Measurements from ENCODE around the gene PBX1. TPM values are rescaled to one million over a fixed set of nuclear protein-coding genes. Genes with fewer than 3 reads are reported as not detected.

PBX1 gene
- total RNA-seq, 4 donors from 2014 or later, result 25.8 to 31.0 (median 27.1) TPM

DNA sequence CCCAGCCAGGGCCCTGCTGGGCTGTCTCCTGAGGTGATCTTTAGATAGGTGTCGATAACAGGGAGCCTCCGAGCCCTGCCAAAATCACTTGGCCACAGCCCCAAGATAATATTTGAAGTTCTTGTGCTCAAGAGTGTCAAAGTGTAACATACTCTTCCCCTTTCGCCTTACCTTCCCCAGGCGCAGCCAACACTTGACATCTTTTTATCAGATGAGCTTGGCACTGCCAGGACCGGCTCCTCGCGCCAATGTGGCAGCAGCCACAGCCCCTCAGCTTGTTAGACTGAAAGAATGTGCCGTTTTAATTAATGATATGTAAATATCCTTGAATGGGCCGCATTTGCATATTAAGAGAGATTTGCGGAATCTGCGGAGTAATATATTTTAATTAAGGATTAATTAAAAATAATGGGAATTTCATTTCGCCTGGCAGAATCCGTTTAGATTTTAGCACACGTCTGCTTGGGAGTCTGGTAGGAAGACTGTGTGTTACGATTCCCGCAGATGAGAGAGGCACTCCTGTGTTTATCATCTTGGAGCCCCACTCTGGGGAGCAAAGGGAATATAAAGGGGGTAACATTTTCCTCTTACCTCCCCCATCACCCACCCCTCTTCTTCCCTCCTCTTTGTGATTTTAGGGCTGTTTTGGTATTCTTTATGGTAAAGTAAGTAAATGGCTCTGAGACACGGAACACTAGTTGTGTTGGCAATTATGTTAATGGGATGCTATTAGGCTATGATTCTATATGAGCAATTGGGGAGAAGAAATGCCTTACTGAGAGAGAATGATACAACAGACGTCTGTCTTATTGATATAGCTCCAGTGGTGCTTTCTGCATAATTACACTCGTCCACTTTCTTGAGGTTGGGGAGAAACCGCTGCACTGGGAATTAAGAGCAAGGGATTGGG lies 109.8 kb downstream of the PBX1 start:
- no peak overlapping the region for H3K4me3 ChIP-seq
- TF ChIP-seq POLR2A (IDR thresholded peaks at IDR 0.05) (no peak), CTCF (IDR thresholded peaks at IDR 0.05) (no peak), EP300 (IDR thresholded peaks at IDR 0.05) (no peak)
- no peak overlapping the region for H3K27ac ChIP-seq
- no peaks in the 10 kb centered on the region for H3K36me3 ChIP-seq
- DNase-seq (ENCODE audit: low spot score in 2 of 2), result no peak
- no peaks in the 10 kb centered on the region for H3K27me3 ChIP-seq
- peaks cover 0 to 8% (median 0%) of the 10 kb centered on the region in 4 donors for H3K9me3 ChIP-seq
- WGBS, 2 donors, result 93 to 95% methylated on average over 20 of the region's 20 CpGs
- peaks cover 0 to 8% (median 2%) of the 10 kb centered on the region in 4 donors for H3K4me1 ChIP-seq

DNA sequence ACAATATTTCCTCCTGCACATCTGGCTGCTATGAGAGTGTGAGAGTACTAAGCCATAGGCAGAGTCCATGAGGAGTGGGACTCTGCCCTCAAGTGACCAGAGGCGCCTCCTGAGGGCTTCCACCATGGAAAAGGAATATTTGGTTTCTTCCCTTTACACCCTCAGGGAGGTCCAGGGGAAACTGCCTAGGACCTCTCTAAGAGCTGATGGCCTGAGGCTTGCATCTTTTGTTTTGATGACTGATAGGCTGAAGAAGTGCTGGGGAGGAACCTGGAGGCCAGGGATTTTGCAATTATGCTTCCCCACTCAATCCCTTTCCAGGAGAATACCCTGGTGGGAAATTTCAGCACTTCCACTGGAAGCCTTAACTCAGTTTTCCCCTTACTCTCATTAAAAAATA lies 111.0 kb downstream of the PBX1 start:
- Histone ChIP-seq H3K4me1 (peaks cover 0 to 8% (median 4%) of the 10 kb centered on the region in 4 donors), H3K4me3 (no peak overlapping the region), H3K27me3 (no peaks in the 10 kb centered on the region), H3K36me3 (no peaks in the 10 kb centered on the region), H3K27ac (no peak overlapping the region), H3K9me3 (peaks cover 0 to 8% (median 0%) of the 10 kb centered on the region in 4 donors)
- no peak for TF ChIP-seq EP300 (IDR thresholded peaks at IDR 0.05)
- TF ChIP-seq POLR2A (IDR thresholded peaks at IDR 0.05), result no peak
- no peak for TF ChIP-seq CTCF (IDR thresholded peaks at IDR 0.05)
- WGBS, 2 donors, result 89 to 100% methylated on average over 1 of the region's 1 CpG
- DNase-seq (ENCODE audit: low spot score in 2 of 2), result no peak

- Histone ChIP-seq H3K36me3 (no peaks in the 10 kb centered on the region), H3K4me3 (no peak overlapping the region), H3K27ac (no peak overlapping the region), H3K9me3 (peaks cover 0 to 8% (median 0%) of the 10 kb centered on the region in 4 donors), H3K27me3 (no peaks in the 10 kb centered on the region), H3K4me1 (peaks cover 0 to 8% (median 4%) of the 10 kb centered on the region in 4 donors)
- DNase-seq (ENCODE audit: low spot score in 2 of 2), result no peak
- TF ChIP-seq CTCF (IDR thresholded peaks at IDR 0.05) (no peak), POLR2A (IDR thresholded peaks at IDR 0.05) (no peak), EP300 (IDR thresholded peaks at IDR 0.05) (no peak)
- 73 to 77% methylated on average over 6 of the region's 6 CpGs for WGBS, 2 donors
Observed at GRCh38 chr1:164670786-164671185, 111.8 kb downstream of the PBX1 start.

DNA sequence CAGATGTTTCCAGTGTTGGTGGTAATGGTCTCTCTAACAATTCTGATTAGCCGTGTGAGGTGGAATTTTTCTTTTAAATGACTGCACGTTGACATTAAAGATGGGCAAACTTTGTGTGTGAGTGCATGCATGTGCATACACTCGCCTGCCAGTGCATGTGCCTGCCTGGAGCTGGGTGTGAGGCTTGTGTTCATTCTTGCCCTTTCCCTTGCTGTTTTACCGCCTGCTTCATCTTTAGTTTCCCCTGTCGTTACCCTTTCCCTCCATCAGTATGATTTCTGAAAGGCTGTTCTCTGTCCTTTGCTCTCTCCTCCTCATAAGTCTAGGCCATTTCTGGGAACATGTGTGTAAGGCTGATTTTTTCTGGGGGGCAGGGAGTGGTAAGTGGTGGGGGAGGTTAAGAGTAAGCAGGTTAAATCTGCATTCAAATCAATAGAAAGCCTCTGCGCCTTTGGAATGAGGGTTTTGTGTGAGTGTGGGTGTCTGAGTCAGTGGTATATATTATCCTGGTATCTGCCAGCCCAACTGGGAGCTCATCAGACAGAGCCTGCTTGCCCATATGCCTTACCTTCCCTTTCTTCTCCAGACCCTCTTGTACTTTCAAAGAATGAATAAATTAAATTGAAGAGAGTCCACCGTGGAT lies 112.5 kb downstream of the PBX1 start:
- Histone ChIP-seq H3K4me3 (no peak overlapping the region), H3K27ac (no peak overlapping the region), H3K9me3 (peaks cover 0 to 8% (median 0%) of the 10 kb centered on the region in 4 donors), H3K4me1 (peaks cover 0 to 8% (median 4%) of the 10 kb centered on the region in 4 donors), H3K27me3 (no peaks in the 10 kb centered on the region), H3K36me3 (no peaks in the 10 kb centered on the region)
- WGBS, 2 donors, result 77 to 78% methylated on average over 7 of the region's 7 CpGs
- no peak for DNase-seq (ENCODE audit: low spot score in 2 of 2)
- TF ChIP-seq EP300 (IDR thresholded peaks at IDR 0.05) (no peak), POLR2A (IDR thresholded peaks at IDR 0.05) (no peak), CTCF (IDR thresholded peaks at IDR 0.05) (no peak)
